HEK293T (cell line): ENCODE results near the gene PEMT.

Source experiments
- CTCF ChIA-PET: fragments of 350-600 bp; formaldehyde crosslinking; extraction: SDS; loops from one replicate; lab custom pipeline; 2021; ENCODE audit warnings: antibody characterized with exemption, inconsistent platforms; lab: Yijun Ruan, JAX
- POLR2A ChIA-PET: fragments of 350-600 bp; formaldehyde crosslinking; extraction: SDS; loops from one replicate; lab custom pipeline; 2020; ENCODE audit warnings: antibody characterized with exemption, inconsistent platforms; lab: Yijun Ruan, JAX
- DNase-seq: peaks from one replicate; pipeline ENCODE4 v3.0.0; 2012; ENCODE audit warnings: mixed read lengths; ENCODE audit errors: extremely low spot score
- ARNT ChIP-seq: fragments of 450-650 bp; IDR thresholded peaks from 2 replicates; pipeline ENCODE4 v1.6.1; 2017; ENCODE audit warnings: mild to moderate bottlenecking
- BHLHE40 ChIP-seq: fragments of 450-650 bp; IDR thresholded peaks from 2 replicates; pipeline ENCODE4 v1.6.1; 2016; ENCODE audit warnings: mild to moderate bottlenecking, moderate library complexity, borderline replicate concordance
- CTBP1 ChIP-seq: fragments of 450-650 bp; IDR thresholded peaks from 2 replicates; pipeline ENCODE4 v1.6.1; 2016; ENCODE audit warnings: borderline replicate concordance
- ELF4 ChIP-seq: fragments of 450-650 bp; IDR thresholded peaks from 2 replicates; pipeline ENCODE4 v1.6.1; 2017; ENCODE audit warnings: antibody characterized with exemption
- FOXA1 ChIP-seq: fragments of 450-650 bp; IDR thresholded peaks from 2 replicates; pipeline ENCODE4 v1.6.1; 2016; ENCODE audit warnings: mild to moderate bottlenecking
- FOXK2 ChIP-seq: fragments of 450-650 bp; IDR thresholded peaks from 2 replicates; pipeline ENCODE4 v1.6.1; 2016; ENCODE audit warnings: mild to moderate bottlenecking
- FOXM1 ChIP-seq: fragments of 450-650 bp; IDR thresholded peaks from 2 replicates; pipeline ENCODE4 v1.6.1; 2017; ENCODE audit warnings: mild to moderate bottlenecking, borderline replicate concordance
- HDGF ChIP-seq: fragments of 450-650 bp; IDR thresholded peaks from 2 replicates; pipeline ENCODE4 v1.6.1; 2017; ENCODE audit warnings: antibody characterized with exemption, borderline replicate concordance
- L3MBTL2 ChIP-seq: fragments of 450-650 bp; conservative IDR thresholded peaks from 2 replicates; pipeline ENCODE4 v1.6.1; 2016; ENCODE audit warnings: mild to moderate bottlenecking
- LEF1 ChIP-seq: fragments of 450-650 bp; IDR thresholded peaks from 2 replicates; pipeline ENCODE4 v1.6.1; 2017; ENCODE audit warnings: mild to moderate bottlenecking, borderline replicate concordance
- NFRKB ChIP-seq: fragments of 450-650 bp; IDR thresholded peaks from 2 replicates; pipeline ENCODE4 v1.6.1; 2016; ENCODE audit warnings: mild to moderate bottlenecking, moderate library complexity
- PKNOX1 ChIP-seq: fragments of 450-650 bp; IDR thresholded peaks from 2 replicates; pipeline ENCODE4 v1.6.1; 2016
- SP1 ChIP-seq: fragments of 450-650 bp; IDR thresholded peaks from 2 replicates; pipeline ENCODE4 v1.6.1; 2017
- SUZ12 ChIP-seq: fragments of 450-650 bp; IDR thresholded peaks from 2 replicates; pipeline ENCODE4 v1.6.1; 2016; ENCODE audit warnings: mild to moderate bottlenecking
- TARDBP ChIP-seq: fragments of 450-650 bp; IDR thresholded peaks from 2 replicates; pipeline ENCODE4 v1.6.1; 2016
- ZNF384 ChIP-seq: fragments of 450-650 bp; IDR thresholded peaks from 2 replicates; pipeline ENCODE4 v1.6.1; 2016

Gene PEMT

GRCh38 chr17:17549732-17550366 is 41.7 kb downstream of the PEMT start:
- ChIA-PET POLR2A (no interaction called here), CTCF (interaction anchor here (0.6 kb wide), 1 partner anchor 1348 kb away, joined by 3 read pairs; no protein-coding TSS in a partner anchor)
- DNase-seq: no peak
- TF ChIP-seq ARNT: no peak
- TF ChIP-seq SUZ12: no peak
- TF ChIP-seq L3MBTL2: no peak
- TF ChIP-seq TARDBP: no peak
- no peak for TF ChIP-seq LEF1
- TF ChIP-seq ZNF384: no peak
- no peak for TF ChIP-seq FOXM1
- TF ChIP-seq CTBP1: no peak
- no peak for TF ChIP-seq FOXA1
- no peak for TF ChIP-seq PKNOX1
- TF ChIP-seq BHLHE40: no peak
- no peak for TF ChIP-seq HDGF

- DNase-seq: no peak
- POLR2A ChIA-PET: interaction anchor here (1.0 kb wide), 1 partner anchor 44 kb away, joined by 3 read pairs; the partner anchor contains the start of gene PEMT
- CTCF ChIA-PET: no interaction called here
- TF ChIP-seq FOXM1 (no peak), FOXK2 (no peak), PKNOX1 (no peak), ELF4 (no peak), ZNF384 (no peak), NFRKB (no peak), SUZ12 (no peak), ARNT (no peak), HDGF (no peak), L3MBTL2 (no peak), BHLHE40 (no peak), LEF1 (no peak), TARDBP (no peak), FOXA1 (no peak), CTBP1 (no peak), SP1 (no peak)
These were observed 43.5 kb downstream of the PEMT start for GRCh38 chr17:17548044-17548443.

- no peak for TF ChIP-seq FOXM1
- TF ChIP-seq SUZ12: no peak
- POLR2A ChIA-PET: no interaction called here
- no peak for DNase-seq
- CTCF ChIA-PET: interaction anchor here (0.7 kb wide), 1 partner anchor 22 kb away, joined by 3 read pairs; no protein-coding TSS in a partner anchor
These were observed 44.2 kb downstream of the PEMT start for GRCh38 chr17:17547210-17547764.

GRCh38 chr17:17546399-17547185 is 44.9 kb downstream of the PEMT start:
- DNase-seq: no peak
- ChIA-PET POLR2A (no interaction called here), CTCF (interaction anchor here (0.7 kb wide), 1 partner anchor 23 kb away, joined by 3 read pairs; no protein-coding TSS in a partner anchor)
- TF ChIP-seq FOXK2 (no peak), BHLHE40 (no peak), ELF4 (no peak), ZNF384 (no peak), FOXM1 (no peak), NFRKB (no peak), SP1 (no peak), ARNT (no peak), CTBP1 (no peak), PKNOX1 (no peak), SUZ12 (no peak), L3MBTL2 (no peak), HDGF (no peak), TARDBP (no peak), LEF1 (no peak)

- ChIA-PET CTCF (no interaction called here), POLR2A (no interaction called here)
- no peak for TF ChIP-seq ELF4
- TF ChIP-seq FOXK2: no peak
- no peak for TF ChIP-seq L3MBTL2
- no peak for TF ChIP-seq PKNOX1
- no peak for TF ChIP-seq SUZ12
- no peak for TF ChIP-seq CTBP1
- no peak for DNase-seq
These were observed 45.5 kb downstream of the PEMT start for GRCh38 chr17:17545984-17546383.
